Neutrophil (primary cell): ENCODE measurements around the gene CPNE9.

Experiments
- H3K27ac ChIP-seq: fragments of 200-600 bp; sonication (generic); 2 replicates; pipeline ENCODE4 v1.5.1; 2016; ENCODE audit warnings: mild to moderate bottlenecking, moderate library complexity
- H3K27me3 ChIP-seq: fragments of 200-600 bp; sonication (generic); 2 replicates; pipeline ENCODE4 v1.6.0; 2016; ENCODE audit warnings: mild to moderate bottlenecking
- H3K36me3 ChIP-seq: fragments of 200-600 bp; sonication (generic); 2 replicates; pipeline ENCODE4 v1.5.1; 2017
- H3K4me1 ChIP-seq, 2 experiments: fragments of 200-600 bp in 1 of 2; sonication (generic) in 1 of 2; 1 replicate in 1 of 2; 2 replicates in 1 of 2; pipeline versions ENCODE4 v1.5.1 to v1.6.1; 2013 to 2016; ENCODE audit warnings: low read depth in 1 of 2, low read length in 1 of 2, mild to moderate bottlenecking in 1 of 2, moderate library complexity in 1 of 2; ENCODE audit not compliant: control insufficient read depth in 1 of 2, insufficient read depth in 1 of 2
- H3K4me3 ChIP-seq, 2 experiments: fragments of 200-600 bp in 1 of 2; sonication (generic) in 1 of 2; 1 replicate in 1 of 2; 2 replicates in 1 of 2; pipeline ENCODE4 v1.5.1; 2013 to 2016; ENCODE audit warnings: low read depth in 1 of 2, low read length in 1 of 2, mild to moderate bottlenecking in 1 of 2, moderate library complexity in 1 of 2
- H3K9me3 ChIP-seq: fragments of 200-600 bp; sonication (generic); 2 replicates; pipeline ENCODE4 v1.5.1; 2016
- TF ChIP-seq, protein P1 (sequence below): fragments of 200-600 bp; sonication (generic); IDR thresholded peaks from 2 replicates; pipeline ENCODE4 v1.5.1; 2016; ENCODE audit warnings: antibody characterized with exemption

CPNE9 gene

DNA sequence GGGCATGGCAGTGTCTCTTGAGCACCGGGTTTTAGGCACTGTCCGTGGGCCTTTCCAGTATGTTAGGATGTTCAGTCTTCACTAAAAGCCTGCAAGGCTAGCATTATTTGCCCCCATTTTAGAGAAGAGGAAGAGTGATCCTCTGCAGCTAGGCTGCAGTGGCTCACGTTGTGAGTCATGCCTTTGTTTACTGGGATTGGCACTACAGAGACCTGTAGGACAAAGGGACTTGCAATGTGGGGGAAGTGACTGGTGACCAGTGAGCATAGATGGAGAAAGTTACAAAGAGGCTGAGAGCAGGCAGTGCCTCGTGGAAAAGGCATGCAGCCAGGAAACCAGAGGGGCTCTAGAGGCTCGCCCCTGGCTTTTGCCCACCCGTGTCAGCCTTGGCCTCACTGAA, 26.8 kb upstream of the CPNE9 start:
- no peaks in the 10 kb centered on the region for H3K9me3 ChIP-seq
- no peaks in the 10 kb centered on the region for H3K4me1 ChIP-seq
- no peak overlapping the region for H3K27ac ChIP-seq
- H3K36me3 ChIP-seq = peaks cover 100% of the 10 kb centered on the region
- H3K4me3 ChIP-seq = no peak overlapping the region
- TF ChIP-seq, protein P1, sequence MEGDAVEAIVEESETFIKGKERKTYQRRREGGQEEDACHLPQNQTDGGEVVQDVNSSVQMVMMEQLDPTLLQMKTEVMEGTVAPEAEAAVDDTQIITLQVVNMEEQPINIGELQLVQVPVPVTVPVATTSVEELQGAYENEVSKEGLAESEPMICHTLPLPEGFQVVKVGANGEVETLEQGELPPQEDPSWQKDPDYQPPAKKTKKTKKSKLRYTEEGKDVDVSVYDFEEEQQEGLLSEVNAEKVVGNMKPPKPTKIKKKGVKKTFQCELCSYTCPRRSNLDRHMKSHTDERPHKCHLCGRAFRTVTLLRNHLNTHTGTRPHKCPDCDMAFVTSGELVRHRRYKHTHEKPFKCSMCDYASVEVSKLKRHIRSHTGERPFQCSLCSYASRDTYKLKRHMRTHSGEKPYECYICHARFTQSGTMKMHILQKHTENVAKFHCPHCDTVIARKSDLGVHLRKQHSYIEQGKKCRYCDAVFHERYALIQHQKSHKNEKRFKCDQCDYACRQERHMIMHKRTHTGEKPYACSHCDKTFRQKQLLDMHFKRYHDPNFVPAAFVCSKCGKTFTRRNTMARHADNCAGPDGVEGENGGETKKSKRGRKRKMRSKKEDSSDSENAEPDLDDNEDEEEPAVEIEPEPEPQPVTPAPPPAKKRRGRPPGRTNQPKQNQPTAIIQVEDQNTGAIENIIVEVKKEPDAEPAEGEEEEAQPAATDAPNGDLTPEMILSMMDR = no peak
- H3K27me3 ChIP-seq = no peaks in the 10 kb centered on the region

DNA sequence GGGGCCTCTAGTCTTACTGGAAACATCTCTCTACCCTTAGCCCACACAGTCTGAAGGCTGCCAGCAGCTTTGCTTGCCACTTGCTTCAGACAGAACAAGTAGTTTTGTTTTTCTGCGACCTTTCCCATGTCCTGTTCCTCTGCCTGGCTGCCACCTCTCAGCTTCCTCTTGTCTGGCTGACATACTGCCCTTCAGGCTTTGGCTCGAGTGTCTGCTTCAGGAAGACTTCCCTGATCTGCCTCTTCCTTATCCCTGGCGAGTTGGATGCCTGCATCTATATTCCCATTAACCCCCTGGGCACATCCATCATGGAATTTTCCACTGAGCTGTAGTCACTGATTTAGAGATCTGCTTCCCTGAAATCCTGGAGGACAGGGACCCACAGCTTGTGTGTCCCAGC, 25.1 kb upstream of the CPNE9 start:
- no peak overlapping the region for H3K4me3 ChIP-seq
- no peaks in the 10 kb centered on the region for H3K27me3 ChIP-seq
- TF ChIP-seq, protein P1 = no peak
- no peaks in the 10 kb centered on the region for H3K4me1 ChIP-seq
- H3K9me3 ChIP-seq = no peaks in the 10 kb centered on the region
- peaks cover 100% of the 10 kb centered on the region for H3K36me3 ChIP-seq
- H3K27ac ChIP-seq = no peak overlapping the region

DNA sequence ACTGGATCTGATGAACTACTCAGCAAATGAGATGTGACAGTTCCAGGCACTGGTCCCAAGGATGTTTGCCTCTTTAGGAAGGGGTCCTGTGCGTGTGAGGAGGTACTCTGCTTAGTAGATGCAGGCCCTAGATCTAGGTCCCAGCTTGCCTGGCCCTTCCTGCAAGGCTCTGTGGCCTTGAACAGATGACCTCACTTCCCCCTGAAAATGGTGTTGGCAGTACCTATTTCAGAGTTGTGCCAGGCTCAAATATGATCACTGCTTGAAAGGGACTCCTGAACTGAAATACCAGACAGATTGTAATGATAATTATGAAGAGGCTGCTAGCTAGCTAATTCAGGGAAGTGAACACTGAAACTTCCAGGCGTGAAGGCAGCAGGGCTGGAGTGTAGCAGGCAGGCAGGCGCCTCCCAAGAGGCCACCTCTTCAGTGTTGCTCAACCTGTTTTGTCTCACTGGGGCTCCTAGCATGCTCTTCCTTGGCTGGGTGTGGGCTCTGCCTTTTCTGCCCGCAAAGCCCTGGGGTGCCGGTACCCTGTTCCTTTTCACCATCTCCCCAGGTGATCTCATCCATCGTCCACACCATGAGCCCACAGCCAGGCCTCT, 24.1 kb upstream of the CPNE9 start:
- H3K27me3 ChIP-seq = no peaks in the 10 kb centered on the region

DNA sequence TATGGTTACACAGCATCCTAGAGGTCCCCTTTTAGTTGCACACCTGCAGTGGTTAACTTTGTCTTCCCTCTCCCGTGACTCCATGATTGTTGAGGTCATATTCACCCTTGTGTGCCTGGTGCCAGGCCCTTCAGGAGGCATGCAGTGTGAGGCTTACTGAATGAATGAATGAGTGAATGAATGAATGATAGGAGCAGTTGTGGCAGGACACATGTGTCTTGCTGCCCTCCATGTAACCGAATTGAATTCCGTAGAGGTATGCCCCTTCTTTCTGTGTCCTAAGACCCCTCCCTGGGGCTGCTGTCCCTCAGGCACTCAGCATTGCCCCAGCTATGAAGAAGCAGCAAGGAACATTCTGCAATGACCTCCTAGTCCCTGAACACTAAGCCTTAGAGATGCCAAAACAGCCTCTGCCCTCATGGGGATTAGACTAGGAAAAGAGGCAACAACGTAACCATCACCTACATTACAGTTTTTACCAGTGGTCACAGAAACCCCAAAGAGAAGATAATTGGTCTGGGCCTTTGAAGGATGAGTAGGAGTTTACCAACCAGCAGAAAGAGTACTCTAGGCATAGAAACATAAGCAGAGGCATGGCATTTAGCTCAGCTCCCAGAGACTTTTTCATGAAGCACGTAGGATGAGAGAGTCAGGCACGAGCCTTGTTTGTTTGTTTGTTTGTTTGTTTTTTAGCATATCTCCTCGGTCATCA, 22.5 kb upstream of the CPNE9 start:
- no peaks in the 10 kb centered on the region for H3K9me3 ChIP-seq
- no peaks in the 10 kb centered on the region for H3K27me3 ChIP-seq
- TF ChIP-seq, protein P1 = no peak
- no peak overlapping the region for H3K27ac ChIP-seq
- no peak overlapping the region for H3K4me3 ChIP-seq
- H3K4me1 ChIP-seq = no peaks in the 10 kb centered on the region
- H3K36me3 ChIP-seq = peaks cover 100% of the 10 kb centered on the region

More for the DNA sequence above, 24.1 kb upstream of the CPNE9 start:
- Histone ChIP-seq H3K27ac (no peak overlapping the region), H3K4me3 (no peak overlapping the region), H3K4me1 (no peaks in the 10 kb centered on the region), H3K36me3 (peaks cover 100% of the 10 kb centered on the region), H3K9me3 (no peaks in the 10 kb centered on the region)
- TF ChIP-seq, protein P1 = no peak

DNA sequence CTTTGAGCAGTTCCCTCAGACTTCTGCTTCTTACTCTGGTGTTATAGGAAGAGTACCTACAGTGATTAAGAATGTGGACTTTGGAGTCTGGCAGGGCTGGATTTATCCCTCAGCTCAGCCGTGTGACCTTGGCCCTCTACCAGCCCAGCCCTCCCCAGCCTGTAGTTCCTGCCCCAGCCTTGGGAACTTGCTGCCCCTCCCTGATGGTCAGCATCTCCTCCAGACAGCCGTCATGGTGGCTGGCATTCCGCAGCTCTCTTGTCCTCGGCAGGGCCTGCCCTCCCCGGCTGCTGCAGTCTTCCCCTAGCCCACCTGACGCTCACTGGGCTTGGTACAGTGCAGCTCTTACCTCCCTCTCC, 21.9 kb upstream of the CPNE9 start:
- Histone ChIP-seq H3K36me3 (peaks cover 100% of the 10 kb centered on the region), H3K27me3 (no peaks in the 10 kb centered on the region), H3K4me3 (no peak overlapping the region), H3K9me3 (no peaks in the 10 kb centered on the region), H3K27ac (no peak overlapping the region), H3K4me1 (no peaks in the 10 kb centered on the region)
- TF ChIP-seq, protein P1 = no peak
